ENCODE results near the gene CACTIN. TPM values are rescaled to one million over a fixed set of nuclear protein-coding genes. Genes with fewer than 3 reads are reported as not detected.
"Not testable (repeated sequence)": the region's sequence is repeated elsewhere in the genome, so short reads cannot be mapped to it uniquely, and the experiment has no call there.

Gene CACTIN
- polyA plus RNA-seq, 4 donors = 18.6 to 35.0 (median 29.3) TPM

- no peak for DNase-seq (ENCODE audit: low read depth in 4 of 4, low spot score in 2 of 4)
These were observed 50.5 kb downstream of the CACTIN start for GRCh38 chr19:3575949-3576673.

GRCh38 chr19:3575260-3575741 is 51.3 kb downstream of the CACTIN start:
- no peak for DNase-seq (ENCODE audit: low read depth in 4 of 4, low spot score in 2 of 4)

- DNase-seq (ENCODE audit: low read depth in 4 of 4, low spot score in 2 of 4) = no peak
These were observed 52.5 kb downstream of the CACTIN start for GRCh38 chr19:3573858-3574637.

- DNase-seq (ENCODE audit: low read depth in 4 of 4, low spot score in 2 of 4) = no peak
These were observed 53.3 kb downstream of the CACTIN start for GRCh38 chr19:3573162-3573857.

GRCh38 chr19:3572855-3573161 is 53.8 kb downstream of the CACTIN start, which contains the start of gene HMG20B:
TSS of gene HMG20B (plus strand) at chr19:3572944. CDS start at chr19:3573310, 366 bp downstream.
- DNase-seq (ENCODE audit: low read depth in 4 of 4, low spot score in 2 of 4) = no peak

GRCh38 chr19:3572132-3572854 is 54.3 kb downstream of the CACTIN start:
- DNase-seq (ENCODE audit: low read depth in 4 of 4, low spot score in 2 of 4) = peak; percentile 92 to 98 (median 98)

- no peak for DNase-seq (ENCODE audit: low read depth in 4 of 4, low spot score in 2 of 4)
These were observed 56.0 kb downstream of the CACTIN start for GRCh38 chr19:3570606-3571011.

GRCh38 chr19:3570042-3570441 is 56.5 kb downstream of the CACTIN start:
- not testable (repeated sequence) for DNase-seq (ENCODE audit: low read depth in 4 of 4, low spot score in 2 of 4)

- DNase-seq (ENCODE audit: low read depth in 4 of 4, low spot score in 2 of 4) = no peak
These were observed 61.5 kb downstream of the CACTIN start for GRCh38 chr19:3565139-3565538.

- no peak for DNase-seq (ENCODE audit: low read depth in 4 of 4, low spot score in 2 of 4)
These were observed 62.7 kb downstream of the CACTIN start for GRCh38 chr19:3563709-3564524.

Other genes starting within 250 kb of the CACTIN start
- gene SMIM24, start 146.3 kb downstream of the CACTIN start, polyA plus RNA-seq (ENCODE audit: insufficient read length in 4 of 4) = 100 to 1,000 TPM; 454 to 598 (median 485) TPM
- gene SMIM44, start 143.3 kb downstream of the CACTIN start, polyA plus RNA-seq (ENCODE audit: insufficient read length in 4 of 4) = under 1 TPM in 2 of 4 donors, not detected in 2; 0.28 to 0.95 TPM
- 10 to 100 TPM in 2 of 4 donors, 1 to 10 TPM in 2; 6.2 to 11.6 (median 10.1) TPM for gene DOHH, start 126.1 kb downstream of the CACTIN start, polyA plus RNA-seq (ENCODE audit: insufficient read length in 4 of 4)
- gene FZR1, start 120.5 kb downstream of the CACTIN start, polyA plus RNA-seq (ENCODE audit: insufficient read length in 4 of 4) = 10 to 100 TPM; 45.1 to 72.5 (median 59.0) TPM
- 1 to 10 TPM; 3.1 to 9.0 (median 7.0) TPM for gene TEKTIP1, start 87.6 kb downstream of the CACTIN start, polyA plus RNA-seq (ENCODE audit: insufficient read length in 4 of 4)
- gene MFSD12, start 69.2 kb downstream of the CACTIN start, polyA plus RNA-seq (ENCODE audit: insufficient read length in 4 of 4) = 10 to 100 TPM; 44.5 to 76.8 (median 61.8) TPM
- 100 to 1,000 TPM in 1 of 4 donors, 10 to 100 TPM in 3; 67.9 to 111 (median 91.2) TPM for gene HMG20B, start 53.8 kb downstream of the CACTIN start, polyA plus RNA-seq (ENCODE audit: insufficient read length in 4 of 4)
- 1 to 10 TPM; 2.3 to 3.3 (median 2.8) TPM for gene GIPC3, start 41.3 kb downstream of the CACTIN start, polyA plus RNA-seq (ENCODE audit: insufficient read length in 4 of 4)
- gene TBXA2R, start 19.9 kb downstream of the CACTIN start, polyA plus RNA-seq (ENCODE audit: insufficient read length in 4 of 4) = 1 to 10 TPM; 2.3 to 3.8 (median 3.1) TPM
- 10 to 100 TPM; 18.3 to 37.0 (median 28.8) TPM for gene PIP5K1C, start 73.7 kb upstream of the CACTIN start, polyA plus RNA-seq (ENCODE audit: insufficient read length in 4 of 4)
- gene TJP3, start 81.6 kb upstream of the CACTIN start, polyA plus RNA-seq (ENCODE audit: insufficient read length in 4 of 4) = 10 to 100 TPM in 3 of 4 donors, 1 to 10 TPM in 1; 8.6 to 16.0 (median 11.3) TPM
- 10 to 100 TPM; 12.8 to 25.4 (median 19.9) TPM for gene APBA3, start 134.9 kb upstream of the CACTIN start, polyA plus RNA-seq (ENCODE audit: insufficient read length in 4 of 4)
- gene MRPL54, start 135.9 kb upstream of the CACTIN start, polyA plus RNA-seq (ENCODE audit: insufficient read length in 4 of 4) = 10 to 100 TPM; 30.6 to 58.9 (median 37.0) TPM
- under 1 TPM in 1 of 4 donors, not detected in 3; 0.06 TPM for gene RAX2, start 145.4 kb upstream of the CACTIN start, polyA plus RNA-seq (ENCODE audit: insufficient read length in 4 of 4)
- 1 to 10 TPM in 3 of 4 donors, under 1 TPM in 1; 0.96 to 2.1 (median 1.8) TPM for gene MATK, start 159.6 kb upstream of the CACTIN start, polyA plus RNA-seq (ENCODE audit: insufficient read length in 4 of 4)
- 1 to 10 TPM; 1.2 to 2.8 (median 1.8) TPM for gene ZFR2, start 242.2 kb upstream of the CACTIN start, polyA plus RNA-seq (ENCODE audit: insufficient read length in 4 of 4)

Data from left renal cortex interstitium (tissue), 4 donors.